ENCODE results near the gene RSRC2. TPM values are rescaled to one million over a fixed set of nuclear protein-coding genes. Genes with fewer than 3 reads are reported as not detected.

RSRC2 gene
- total and polyA plus RNA-seq, 9 of the 15 experiments (the other 6 are each of a cell fraction or from before 2014, with no cell fraction given), result 52.6 to 123 (median 80.3) TPM

DNA sequence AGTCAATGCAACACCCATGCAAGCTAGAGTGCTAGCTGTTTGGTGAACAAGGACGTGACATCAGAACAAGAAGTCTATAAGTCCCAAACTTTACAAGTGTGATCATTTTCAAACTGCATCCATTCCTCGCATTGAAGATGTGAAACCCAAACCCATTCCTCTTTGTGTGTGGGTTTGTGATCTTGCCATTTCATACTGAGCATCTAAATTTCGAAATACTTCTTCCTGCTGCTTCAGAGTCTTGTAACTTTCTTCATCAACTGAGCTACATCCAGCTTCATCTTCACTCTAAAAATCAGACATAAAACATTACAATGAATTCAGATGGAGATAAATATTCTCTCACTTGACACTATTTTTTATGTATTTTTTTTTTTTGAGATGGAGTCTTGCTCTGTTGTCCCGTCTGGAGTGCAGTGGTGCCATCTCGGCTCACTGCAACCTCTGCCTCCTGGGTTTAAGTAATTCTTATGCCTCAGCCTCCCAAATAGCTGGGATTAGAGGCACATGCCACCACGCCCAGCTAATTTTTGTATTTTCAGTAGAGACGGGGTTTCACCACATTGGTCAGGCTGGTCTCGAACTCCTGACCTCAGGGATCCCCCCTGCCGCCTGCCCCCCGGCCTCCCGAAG, 21.2 kb downstream of the RSRC2 start:
- Histone ChIP-seq H4K20me1 (replicated peaks; ENCODE audit: control insufficient read depth, insufficient read depth, low read length) (no peaks in the 10 kb centered on the region), H3K27ac (ENCODE audit: extremely low read depth, low read depth, low read length) (no peak overlapping the region), H3K36me3 (ENCODE audit: control insufficient read depth, insufficient read depth, low read length) (peaks cover 74% of the 10 kb centered on the region), H2AFZ (ENCODE audit: low read depth, low read length) (no peak overlapping the region), H3K4me2 (ENCODE audit: insufficient read depth, low read length) (no peak overlapping the region), H3K27me3 (ENCODE audit: control insufficient read depth in 2 of 2, insufficient read depth in 2 of 2, low read length in 2 of 2) (no peaks in the 10 kb centered on the region), H3K9me3 (replicated peaks; ENCODE audit: control insufficient read depth, insufficient read depth, low read depth, low read length) (no peaks in the 10 kb centered on the region), H3K4me3 (no peak overlapping the region), H3K9me1 (ENCODE audit: control insufficient read depth, insufficient read depth, low read length) (no peaks in the 10 kb centered on the region), H3K9ac (ENCODE audit: insufficient read depth in 1 of 2, low read depth in 2 of 2, low read length in 2 of 2) (no peak overlapping the region), H3K79me2 (ENCODE audit: control insufficient read depth, insufficient read depth, low read length) (peaks cover 3% of the 10 kb centered on the region), H3K4me1 (replicated peaks in 1 of 2; ENCODE audit: control insufficient read depth in 2 of 2, insufficient read depth in 2 of 2, low read length in 2 of 2) (peaks cover 4 to 6% of the 10 kb centered on the region in 2 experiments; a peak in 3 of 5 replicates)
- TF ChIP-seq SOX6 (IDR thresholded peaks at IDR 0.05) (no peak), ZNF23 (CRISPR knock-in tag; IDR thresholded peaks at IDR 0.05) (no peak), CEBPB (tag; IDR thresholded peaks at IDR 0.05) (peak; percentile 63), ZFP1 (CRISPR knock-in tag; IDR thresholded peaks at IDR 0.05) (no peak), PTBP1 (IDR thresholded peaks at IDR 0.05; ENCODE audit: low read depth, low read length) (no peak), ETV6 (IDR thresholded peaks at IDR 0.05; ENCODE audit: borderline replicate concordance in 1 of 2, low read depth in 2 of 2, low read length in 1 of 2) (no peak), ETV6 (CRISPR knock-in tag; IDR thresholded peaks at IDR 0.05; ENCODE audit: borderline replicate concordance) (no peak), RBM25 (IDR thresholded peaks at IDR 0.05; ENCODE audit: low read depth, low read length, severe bottlenecking) (peak; percentile 18), ZEB2 (IDR thresholded peaks at IDR 0.05) (no peak), ZNF232 (CRISPR knock-in tag; IDR thresholded peaks at IDR 0.05) (no peak), POLR2B (IDR thresholded peaks at IDR 0.05; ENCODE audit: low read depth, partially characterized antibody) (no peak), ZNF121 (CRISPR knock-in tag; conservative IDR thresholded peaks at IDR 0.05) (peak; percentile 62), HNRNPLL (IDR thresholded peaks at IDR 0.05; ENCODE audit: low read depth, low read length, poor library complexity, severe bottlenecking) (no peak), NR3C1 (CRISPR knock-in tag; IDR thresholded peaks at IDR 0.05) (no peak), HOXB6 (CRISPR knock-in tag; IDR thresholded peaks at IDR 0.05; ENCODE audit: borderline replicate concordance) (no peak), MXI1 (IDR thresholded peaks at IDR 0.05; ENCODE audit: low read depth, low read length) (no peak), CEBPG (CRISPR knock-in tag; IDR thresholded peaks at IDR 0.05) (no peak), CEBPG (tag; conservative IDR thresholded peaks at IDR 0.05 in 1 of 2, IDR thresholded peaks at IDR 0.05 in 1 of 2) (peak; percentile 51 to 52; a peak in 3 of 4 replicates)
- intact Hi-C loops (cut with micrococcal nuclease) (no loop called here), in situ Hi-C loops (cut with MboI) (no loop called here)
- ChIA-PET POLR2A (interaction anchor here (0.6 to 8.1 kb wide), 10 partner anchors 5 to 527 kb away, joined by 3 to 96 read pairs (median 4); partner anchors contain the start of genes KNTC1 and RSRC2), CTCF (ENCODE audit: low intra/inter-chr PET ratio) (no interaction called here)
- FAIRE-seq, result no peak
- BruUV-seq (replicated peaks), result no TSS peak
- ATAC-seq, result no peak
- 96% methylated on average over 10 of the region's 11 CpGs for WGBS (ENCODE audit: insufficient coverage, low coverage, missing lambda C conversion rate)
- DNase-seq (ENCODE audit: extremely low read depth in 1 of 4, low spot score in 3 of 4), result no peak

Data from K562 (cell line).